Activated CD8-positive, alpha-beta T cell treated with anti-CD3 and anti-CD28 coated beads, Interleukin-2, amount 10 ng/mL, durations not matched to agents 7 days and 5 days (primary cell): ENCODE data around the gene ZNF611. TPM values are rescaled to one million over a fixed set of nuclear protein-coding genes. Genes with fewer than 3 reads are reported as not detected.
"Not testable (repeated sequence)": the region's sequence is repeated elsewhere in the genome, so short reads cannot be mapped to it uniquely, and the experiment has no call there.

ENCODE experiments used
- ATAC-seq: fragments of 150-1000 bp; cut with Tn5 transposase; one replicate; pipeline ENCODE4 v1.10.0; 2021; ENCODE audit warnings: moderate library complexity
- CTCF ChIA-PET: fragments of 350-600 bp; sonication (Branson Sonifier 250); formaldehyde crosslinking; loops from one replicate; lab custom pipeline; 2021; ENCODE audit warnings: antibody characterized with exemption; lab: Charles Lee
- POLR2A ChIA-PET: fragments of 350-600 bp; sonication (Branson Sonifier 250); formaldehyde crosslinking; loops from one replicate; lab custom pipeline; 2021; ENCODE audit warnings: antibody characterized with exemption; lab: Charles Lee
- DNase-seq: peaks from one replicate; pipeline ENCODE4 v3.0.0-alpha.2; 2020
- H3K27ac Mint-ChIP-seq: one replicate; pipeline ENCODE4 v1.8.0; 2021; ENCODE audit warnings: mild to moderate bottlenecking, mixed read lengths
- H3K27me3 Mint-ChIP-seq: one replicate; pipeline ENCODE4 v1.8.0; 2021; ENCODE audit warnings: low read depth, mixed read lengths
- H3K36me3 Mint-ChIP-seq: one replicate; pipeline ENCODE4 v1.8.0; 2021; ENCODE audit warnings: low read depth, mixed read lengths
- H3K4me1 Mint-ChIP-seq: one replicate; pipeline ENCODE4 v1.8.0; 2021; ENCODE audit warnings: low read depth, mixed read lengths
- H3K4me3 Mint-ChIP-seq: one replicate; pipeline ENCODE4 v1.8.0; 2021; ENCODE audit warnings: mild to moderate bottlenecking, mixed read lengths
- H3K9me3 Mint-ChIP-seq: one replicate; pipeline ENCODE4 v1.8.0; 2022; ENCODE audit warnings: mixed read lengths; ENCODE audit not compliant: insufficient read depth
- total RNA-seq, 2 experiments: library from RNA; stranded (reverse); gene quantifications; one replicate each; pipeline ENCODE4 v1.2.3, GENCODE V29; 2021

The ZNF611 gene
- total RNA-seq, 2 experiments from 2014 or later: 38.9 to 41.0 TPM

DNA sequence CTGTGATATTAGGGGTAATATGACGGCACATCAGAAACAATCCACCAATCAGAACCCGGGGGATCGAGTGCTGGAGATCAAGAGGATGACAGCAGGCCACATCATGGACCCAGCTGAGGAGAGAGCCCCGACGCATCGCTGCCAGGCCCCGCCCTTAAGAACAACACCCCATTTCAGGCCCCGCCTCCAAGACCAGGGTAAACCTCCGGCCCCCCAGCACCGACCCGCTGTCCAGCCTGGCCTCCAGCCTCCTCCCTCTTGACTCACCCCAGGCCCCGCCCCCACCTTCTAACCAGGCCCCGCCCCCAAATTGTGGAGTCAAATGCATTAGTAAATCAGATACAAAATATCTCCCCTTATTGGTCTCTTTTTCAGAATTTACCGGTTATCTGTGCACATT is 4.7 kb upstream of the ZNF611 start:
- Mint-ChIP-seq H3K4me3 (no peak overlapping the region), H3K36me3 (peaks cover 18% of the 10 kb centered on the region), H3K27me3 (peaks cover 2% of the 10 kb centered on the region), H3K27ac (no peak overlapping the region), H3K4me1 (peaks cover 39% of the 10 kb centered on the region), H3K9me3 (peaks cover 35% of the 10 kb centered on the region)
- DNase-seq: no peak
- no peak for ATAC-seq
- POLR2A ChIA-PET: no interaction called here
- CTCF ChIA-PET: no interaction called here

DNA sequence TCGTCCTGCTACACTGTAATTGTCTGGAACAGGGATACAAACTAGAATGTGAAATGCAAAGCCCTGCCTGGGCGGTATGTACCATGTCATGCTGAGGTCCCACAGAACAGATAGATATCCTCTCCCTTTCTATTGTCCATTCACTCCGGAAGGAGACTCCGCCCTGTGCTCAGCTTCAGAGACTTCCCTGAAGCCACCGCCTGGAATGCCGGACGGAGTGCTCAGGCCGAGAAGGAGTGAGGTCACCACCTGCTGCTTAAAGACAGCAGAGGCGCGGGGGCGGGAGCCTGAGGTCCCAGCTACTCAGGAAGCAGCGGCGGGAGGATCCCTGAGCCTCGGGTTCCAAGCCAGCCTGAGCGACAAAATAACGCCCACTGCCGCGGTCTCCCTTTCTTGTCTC is 890 bp upstream of the ZNF611 start:
- Mint-ChIP-seq H3K9me3 (peaks cover 25% of the 10 kb centered on the region), H3K4me3 (peak overlapping the region; percentile 83), H3K27ac (peak overlapping the region; percentile 89), H3K36me3 (peaks cover 37% of the 10 kb centered on the region), H3K27me3 (peaks cover 2% of the 10 kb centered on the region), H3K4me1 (peaks cover 22% of the 10 kb centered on the region)
- POLR2A ChIA-PET: no interaction called here
- CTCF ChIA-PET: interaction anchor here (0.9 to 1.2 kb wide), 3 partner anchors 9 to 71 kb away, joined by 3 read pairs; no protein-coding TSS in a partner anchor
- no peak for ATAC-seq
- DNase-seq: peak; percentile 23

DNA sequence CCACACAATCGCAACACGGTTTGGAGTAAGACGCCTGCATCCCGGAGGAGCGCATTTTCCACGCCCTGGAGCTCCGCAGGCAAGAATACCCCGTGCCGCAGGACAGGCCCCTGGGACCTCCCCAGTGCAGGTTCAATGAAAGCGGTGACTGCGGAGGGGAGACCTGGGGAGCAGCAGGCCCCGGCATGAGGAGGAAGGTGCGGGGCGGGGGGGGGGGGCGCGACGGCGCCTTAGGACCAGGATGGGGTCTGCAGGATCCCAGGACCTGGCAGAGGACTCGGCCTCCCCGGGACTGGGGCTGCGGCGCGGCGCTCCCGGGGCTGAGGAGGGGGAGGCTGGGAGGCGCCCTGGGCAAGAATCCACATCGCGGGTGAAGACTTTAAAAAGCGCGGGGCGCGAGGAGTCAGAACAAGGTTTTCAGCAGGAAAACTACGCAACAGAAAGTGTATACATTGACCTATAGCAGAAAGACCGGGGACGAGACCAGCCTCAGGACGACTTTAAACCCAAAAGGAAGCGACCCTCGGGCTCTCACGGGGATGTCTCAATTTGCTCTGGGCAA is 432 bp downstream of the ZNF611 start:
- Mint-ChIP-seq H3K9me3 (peaks cover 14% of the 10 kb centered on the region), H3K4me1 (peaks cover 25% of the 10 kb centered on the region), H3K27me3 (no peaks in the 10 kb centered on the region), H3K4me3 (peak overlapping the region; percentile 83), H3K27ac (peak overlapping the region; percentile 89), H3K36me3 (peaks cover 35% of the 10 kb centered on the region)
- ATAC-seq (peak; percentile 51), DNase-seq (peak; percentile 26)
- ChIA-PET POLR2A (interaction anchor here (1.0 kb wide), 1 partner anchor 135 kb away, joined by 3 read pairs; no protein-coding TSS in a partner anchor), CTCF (no interaction called here)

GRCh38 chr19:52726051-52726450 is 8.8 kb downstream of the ZNF611 start:
- H3K27me3 Mint-ChIP-seq, ATAC-seq, H3K27ac Mint-ChIP-seq, H3K4me3 Mint-ChIP-seq, CTCF ChIA-PET, DNase-seq, H3K9me3 Mint-ChIP-seq, H3K4me1 Mint-ChIP-seq: not testable (repeated sequence)
- H3K36me3 Mint-ChIP-seq: peaks cover 82% of the 10 kb centered on the region
- POLR2A ChIA-PET: interaction anchor here (0.6 kb wide), 1 partner anchor 82 kb away, joined by 3 read pairs; no protein-coding TSS in a partner anchor

DNA sequence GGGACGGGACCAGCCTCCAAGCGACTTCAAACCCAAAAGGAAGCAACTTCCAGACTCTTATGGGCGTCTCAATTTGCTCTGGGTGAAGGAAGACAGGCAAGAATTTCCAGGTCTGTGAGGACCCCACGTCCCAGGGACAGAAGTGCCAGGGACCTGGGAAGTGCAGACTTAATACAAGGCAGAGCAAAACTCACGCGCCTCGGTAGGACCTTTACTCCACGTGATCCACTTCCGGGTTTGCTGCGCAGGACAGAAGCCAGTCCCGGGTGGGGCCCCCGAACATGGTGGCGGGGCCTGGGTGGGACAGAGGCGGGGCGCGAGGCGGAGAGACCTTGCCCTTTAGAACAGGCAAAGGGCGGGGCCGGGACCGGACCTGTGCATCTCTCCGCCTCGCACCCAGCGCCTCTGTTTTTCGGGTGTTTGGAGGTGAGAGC is 9.3 kb downstream of the ZNF611 start:
- ChIA-PET CTCF (no interaction called here), POLR2A (no interaction called here)
- no peaks in the 10 kb centered on the region for H3K27me3 Mint-ChIP-seq
- H3K9me3 Mint-ChIP-seq: peaks cover 10% of the 10 kb centered on the region
- ATAC-seq: no peak
- no peak overlapping the region for H3K4me3 Mint-ChIP-seq
- DNase-seq: no peak
- peaks cover 82% of the 10 kb centered on the region for H3K36me3 Mint-ChIP-seq
- H3K4me1 Mint-ChIP-seq: peaks cover 3% of the 10 kb centered on the region
- no peak overlapping the region for H3K27ac Mint-ChIP-seq

GRCh38 chr19:52724701-52725514 is 9.9 kb downstream of the ZNF611 start:
- POLR2A ChIA-PET: no interaction called here
- CTCF ChIA-PET: no interaction called here
- peaks cover 11% of the 10 kb centered on the region for H3K9me3 Mint-ChIP-seq
- H3K4me3 Mint-ChIP-seq: no peak overlapping the region
- H3K27me3 Mint-ChIP-seq: no peaks in the 10 kb centered on the region
- H3K36me3 Mint-ChIP-seq: peaks cover 84% of the 10 kb centered on the region
- no peak for ATAC-seq
- no peak for DNase-seq
- peaks cover 3% of the 10 kb centered on the region for H3K4me1 Mint-ChIP-seq
- peak overlapping the region; percentile 46 for H3K27ac Mint-ChIP-seq

- H3K27me3 Mint-ChIP-seq, POLR2A ChIA-PET, H3K4me1 Mint-ChIP-seq, H3K4me3 Mint-ChIP-seq, CTCF ChIA-PET, DNase-seq, ATAC-seq: not testable (repeated sequence)
- peak overlapping the region; percentile 46 for H3K27ac Mint-ChIP-seq
- peaks cover 15% of the 10 kb centered on the region for H3K9me3 Mint-ChIP-seq
- H3K36me3 Mint-ChIP-seq: peaks cover 86% of the 10 kb centered on the region
Observed at GRCh38 chr19:52723907-52724598, 10.8 kb downstream of the ZNF611 start.

GRCh38 chr19:52722062-52723003 is 12.5 kb downstream of the ZNF611 start:
- POLR2A ChIA-PET: no interaction called here
- Mint-ChIP-seq H3K9me3 (peaks cover 17% of the 10 kb centered on the region), H3K36me3 (peaks cover 86% of the 10 kb centered on the region), H3K27me3 (no peaks in the 10 kb centered on the region), H3K27ac (no peak overlapping the region), H3K4me3 (no peak overlapping the region), H3K4me1 (peaks cover 2% of the 10 kb centered on the region)
- DNase-seq: no peak
- ATAC-seq: no peak
- CTCF ChIA-PET: no interaction called here

DNA sequence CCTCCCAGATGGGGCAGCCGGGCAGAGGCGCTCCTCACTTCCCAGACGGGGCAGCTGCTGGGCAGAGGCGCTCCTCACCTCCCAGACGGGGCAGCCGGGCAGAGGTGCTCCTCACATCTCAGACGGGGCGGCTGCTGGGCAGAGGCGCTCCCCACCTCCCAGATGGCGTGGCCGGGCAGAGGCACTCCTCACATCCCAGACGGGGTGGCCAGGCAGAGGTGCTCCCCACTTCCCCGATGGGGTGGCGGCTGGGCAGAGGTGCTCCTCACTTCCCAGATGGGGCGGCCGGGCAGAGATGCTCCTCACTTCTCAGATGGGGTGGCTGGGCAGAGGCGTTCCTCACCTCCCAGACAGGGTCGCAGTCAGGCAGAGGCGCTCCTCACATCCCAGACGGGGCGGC is 14.3 kb downstream of the ZNF611 start:
- DNase-seq, ATAC-seq, H3K27ac Mint-ChIP-seq, H3K27me3 Mint-ChIP-seq, CTCF ChIA-PET, POLR2A ChIA-PET, H3K4me3 Mint-ChIP-seq: not testable (repeated sequence)
- H3K4me1 Mint-ChIP-seq: peaks cover 20% of the 10 kb centered on the region
- H3K9me3 Mint-ChIP-seq: peaks cover 23% of the 10 kb centered on the region
- peaks cover 89% of the 10 kb centered on the region for H3K36me3 Mint-ChIP-seq

DNA sequence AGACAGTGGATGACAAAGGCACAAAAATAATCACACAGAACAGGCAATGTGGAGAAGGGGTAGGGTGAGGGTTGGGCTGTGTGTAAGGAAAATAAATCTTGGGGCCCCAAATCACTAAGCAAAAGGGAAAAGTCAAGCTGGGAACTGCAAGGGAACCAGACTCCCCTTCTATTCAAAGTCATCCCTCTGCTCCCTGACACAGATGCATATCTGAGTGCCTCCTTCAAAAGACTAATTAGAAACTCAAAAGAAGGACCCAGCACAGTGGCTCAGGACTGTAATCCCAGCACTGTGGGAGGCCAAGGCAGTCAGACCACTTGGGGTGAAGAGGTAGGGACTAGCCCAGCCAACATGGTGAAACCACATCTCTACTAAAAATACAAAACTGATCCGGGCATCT is 18.3 kb downstream of the ZNF611 start:
- DNase-seq: no peak
- CTCF ChIA-PET: no interaction called here
- Mint-ChIP-seq H3K36me3 (peaks cover 91% of the 10 kb centered on the region), H3K27me3 (no peaks in the 10 kb centered on the region), H3K9me3 (peaks cover 16% of the 10 kb centered on the region), H3K27ac (peak overlapping the region; percentile 62), H3K4me3 (no peak overlapping the region), H3K4me1 (peaks cover 24% of the 10 kb centered on the region)
- POLR2A ChIA-PET: interaction anchor here (1.3 kb wide), 1 partner anchor 14 kb away, joined by 5 read pairs; no protein-coding TSS in a partner anchor
- ATAC-seq: no peak

GRCh38 chr19:52715902-52716301 is 18.9 kb downstream of the ZNF611 start:
- H3K4me3 Mint-ChIP-seq, H3K27me3 Mint-ChIP-seq, CTCF ChIA-PET: not testable (repeated sequence)
- ATAC-seq: peak; percentile 60
- H3K9me3 Mint-ChIP-seq: peaks cover 16% of the 10 kb centered on the region
- peaks cover 91% of the 10 kb centered on the region for H3K36me3 Mint-ChIP-seq
- peak overlapping the region; percentile 62 for H3K27ac Mint-ChIP-seq
- peak; percentile 52 for DNase-seq
- H3K4me1 Mint-ChIP-seq: peaks cover 24% of the 10 kb centered on the region
- POLR2A ChIA-PET: interaction anchor here (0.6 to 1.3 kb wide), 2 partner anchors 15 to 30 kb away, joined by 3 to 5 read pairs; no protein-coding TSS in a partner anchor
